Neural crest cell (in vitro differentiated cells): ENCODE measurements around the gene NEK7. TPM values are rescaled to one million over a fixed set of nuclear protein-coding genes. Genes with fewer than 3 reads are reported as not detected.
A peak's percentile ranks its signal among the peaks of the same experiment; 100 is the strongest.

Source experiments
- DNase-seq: peaks from one replicate; pipeline ENCODE4 v3.0.0; 2021; ENCODE audit warnings: low read depth, mixed read lengths, low spot score
- H3K27ac Mint-ChIP-seq: one replicate; pipeline ENCODE4 v1.8.0; 2021; ENCODE audit warnings: mild to moderate bottlenecking, mixed read lengths; ENCODE audit not compliant: unreplicated experiment
- H3K27me3 Mint-ChIP-seq: 2 replicates; pipeline ENCODE4 v1.8.0; 2021; ENCODE audit warnings: low read depth, mild to moderate bottlenecking, mixed read lengths
- H3K36me3 Mint-ChIP-seq: 2 replicates; pipeline ENCODE4 v1.8.0; 2021; ENCODE audit warnings: low read depth, mild to moderate bottlenecking, mixed read lengths
- H3K4me1 Mint-ChIP-seq: 2 replicates; pipeline ENCODE4 v1.8.0; 2021; ENCODE audit warnings: mixed read lengths
- H3K4me3 Mint-ChIP-seq: one replicate; pipeline ENCODE4 v1.8.0; 2021; ENCODE audit warnings: mild to moderate bottlenecking, mixed read lengths
- H3K9me3 Mint-ChIP-seq: 2 replicates; pipeline ENCODE4 v1.8.0; 2021; ENCODE audit warnings: mixed read lengths
- CTCF ChIP-seq: fragments of 200-600 bp; sonication (generic); conservative IDR thresholded peaks from 2 replicates; pipeline ENCODE4 v1.5.0; 2021; ENCODE audit warnings: antibody characterized with exemption, mild to moderate bottlenecking
- total RNA-seq: library from RNA; stranded (reverse); gene quantifications from 2 replicates; pipeline ENCODE4 v1.2.1, GENCODE V29; 2021

Gene NEK7
- total RNA-seq, 1 donor from 2014 or later, result 12.5 TPM

GRCh38 chr1:198160222-198160621, 3.4 kb downstream of the NEK7 start:
- DNase-seq, result no peak
- TF ChIP-seq CTCF, result no peak
- Mint-ChIP-seq H3K27me3 (no peaks in the 10 kb centered on the region), H3K27ac (no peak overlapping the region), H3K36me3 (peaks cover 3% of the 10 kb centered on the region), H3K4me1 (peaks cover 41% of the 10 kb centered on the region), H3K4me3 (peak overlapping the region; percentile 52), H3K9me3 (peaks cover 3% of the 10 kb centered on the region)

- Mint-ChIP-seq H3K9me3 (peaks cover 4% of the 10 kb centered on the region), H3K36me3 (peaks cover 3% of the 10 kb centered on the region), H3K27me3 (no peaks in the 10 kb centered on the region), H3K4me1 (peaks cover 42% of the 10 kb centered on the region), H3K4me3 (peak overlapping the region; percentile 52), H3K27ac (peak overlapping the region; percentile 14)
- TF ChIP-seq CTCF, result no peak
- no peak for DNase-seq
Observed at GRCh38 chr1:198160946-198161614, 4.3 kb downstream of the NEK7 start.

GRCh38 chr1:198161718-198162090, 4.9 kb downstream of the NEK7 start:
- TF ChIP-seq CTCF, result no peak

GRCh38 chr1:198162091-198162767, 5.4 kb downstream of the NEK7 start:
- Mint-ChIP-seq H3K27me3 (no peaks in the 10 kb centered on the region), H3K9me3 (peaks cover 4% of the 10 kb centered on the region), H3K27ac (peak overlapping the region; percentile 72), H3K4me1 (peaks cover 45% of the 10 kb centered on the region), H3K36me3 (peaks cover 3% of the 10 kb centered on the region), H3K4me3 (peak overlapping the region; percentile 6)
- no peak for TF ChIP-seq CTCF
- no peak for DNase-seq

More at GRCh38 chr1:198161718-198162090, 4.9 kb downstream of the NEK7 start:
- peaks cover 3% of the 10 kb centered on the region for H3K36me3 Mint-ChIP-seq
- H3K27me3 Mint-ChIP-seq, result no peaks in the 10 kb centered on the region
- DNase-seq, result no peak
- H3K9me3 Mint-ChIP-seq, result peaks cover 4% of the 10 kb centered on the region
- H3K4me3 Mint-ChIP-seq, result no peak overlapping the region
- no peak overlapping the region for H3K27ac Mint-ChIP-seq
- peaks cover 45% of the 10 kb centered on the region for H3K4me1 Mint-ChIP-seq

GRCh38 chr1:198165927-198166647, 9.3 kb downstream of the NEK7 start:
- Mint-ChIP-seq H3K27ac (no peak overlapping the region), H3K4me1 (peaks cover 15% of the 10 kb centered on the region)

More at GRCh38 chr1:198165927-198166647, 9.3 kb downstream of the NEK7 start:
- H3K9me3 Mint-ChIP-seq, result peaks cover 4% of the 10 kb centered on the region
- TF ChIP-seq CTCF, result no peak
- no peaks in the 10 kb centered on the region for H3K27me3 Mint-ChIP-seq
- no peak for DNase-seq
- H3K4me3 Mint-ChIP-seq, result no peak overlapping the region
- H3K36me3 Mint-ChIP-seq, result peaks cover 3% of the 10 kb centered on the region
